Neutrophil (primary cell): Measurements from ENCODE around the gene HOXD3.

Source experiments
- H3K27ac ChIP-seq: fragments of 200-600 bp; sonication (generic); 2 replicates; pipeline ENCODE4 v1.5.1; 2016; ENCODE audit warnings: mild to moderate bottlenecking, moderate library complexity
- H3K27me3 ChIP-seq: fragments of 200-600 bp; sonication (generic); 2 replicates; pipeline ENCODE4 v1.6.0; 2016; ENCODE audit warnings: mild to moderate bottlenecking
- H3K36me3 ChIP-seq: fragments of 200-600 bp; sonication (generic); 2 replicates; pipeline ENCODE4 v1.5.1; 2017
- H3K4me1 ChIP-seq, 2 experiments: fragments of 200-600 bp in 1 of 2; sonication (generic) in 1 of 2; 1 replicate in 1 of 2; 2 replicates in 1 of 2; pipeline versions ENCODE4 v1.5.1 to v1.6.1; 2013 to 2016; ENCODE audit warnings: low read depth in 1 of 2, low read length in 1 of 2, mild to moderate bottlenecking in 1 of 2, moderate library complexity in 1 of 2; ENCODE audit not compliant: control insufficient read depth in 1 of 2, insufficient read depth in 1 of 2
- H3K4me3 ChIP-seq, 2 experiments: fragments of 200-600 bp in 1 of 2; sonication (generic) in 1 of 2; 1 replicate in 1 of 2; 2 replicates in 1 of 2; pipeline ENCODE4 v1.5.1; 2013 to 2016; ENCODE audit warnings: low read depth in 1 of 2, low read length in 1 of 2, mild to moderate bottlenecking in 1 of 2, moderate library complexity in 1 of 2
- H3K9me3 ChIP-seq: fragments of 200-600 bp; sonication (generic); 2 replicates; pipeline ENCODE4 v1.5.1; 2016
- TF ChIP-seq, protein P1 (sequence below): fragments of 200-600 bp; sonication (generic); IDR thresholded peaks from 2 replicates; pipeline ENCODE4 v1.5.1; 2016; ENCODE audit warnings: antibody characterized with exemption

Gene HOXD3

DNA sequence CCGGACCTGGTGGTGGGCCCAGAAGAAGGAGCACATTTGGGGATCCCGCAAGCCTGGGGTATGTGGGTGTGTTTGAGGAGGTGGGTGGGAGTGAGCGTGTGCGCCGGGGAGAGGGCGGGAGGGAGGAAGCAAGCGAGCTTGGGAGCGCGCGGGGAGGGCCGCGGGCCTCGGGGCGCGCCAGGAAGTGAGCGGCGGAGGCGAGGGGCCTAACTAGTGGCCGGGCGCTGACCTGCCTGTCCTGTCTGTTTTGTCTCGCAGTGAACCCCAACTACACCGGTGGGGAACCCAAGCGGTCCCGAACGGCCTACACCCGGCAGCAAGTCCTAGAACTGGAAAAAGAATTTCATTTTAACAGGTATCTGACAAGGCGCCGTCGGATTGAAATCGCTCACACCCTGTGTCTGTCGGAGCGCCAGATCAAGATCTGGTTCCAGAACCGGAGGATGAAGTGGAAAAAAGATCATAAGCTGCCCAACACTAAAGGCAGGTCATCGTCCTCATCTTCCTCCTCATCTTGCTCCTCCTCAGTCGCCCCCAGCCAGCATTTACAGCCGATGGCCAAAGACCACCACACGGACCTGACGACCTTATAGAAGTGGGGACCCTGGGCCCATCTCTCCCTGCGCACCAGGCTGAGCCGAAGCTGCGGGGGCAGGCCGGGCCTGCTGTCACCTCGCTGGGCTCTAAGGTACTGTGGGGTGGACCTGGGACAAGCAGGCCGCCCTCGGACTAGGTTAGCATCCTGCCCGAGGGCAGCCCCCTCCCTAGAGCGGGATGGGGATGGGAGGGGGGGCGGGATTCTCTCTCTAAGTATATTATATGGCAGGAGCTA lies 4.5 kb upstream of the HOXD3 start:
- Histone ChIP-seq H3K27me3 (peaks cover 100% of the 10 kb centered on the region), H3K27ac (no peak overlapping the region), H3K4me3 (no peak overlapping the region), H3K4me1 (no peaks in the 10 kb centered on the region), H3K9me3 (no peaks in the 10 kb centered on the region), H3K36me3 (no peaks in the 10 kb centered on the region)
- TF ChIP-seq, protein P1, sequence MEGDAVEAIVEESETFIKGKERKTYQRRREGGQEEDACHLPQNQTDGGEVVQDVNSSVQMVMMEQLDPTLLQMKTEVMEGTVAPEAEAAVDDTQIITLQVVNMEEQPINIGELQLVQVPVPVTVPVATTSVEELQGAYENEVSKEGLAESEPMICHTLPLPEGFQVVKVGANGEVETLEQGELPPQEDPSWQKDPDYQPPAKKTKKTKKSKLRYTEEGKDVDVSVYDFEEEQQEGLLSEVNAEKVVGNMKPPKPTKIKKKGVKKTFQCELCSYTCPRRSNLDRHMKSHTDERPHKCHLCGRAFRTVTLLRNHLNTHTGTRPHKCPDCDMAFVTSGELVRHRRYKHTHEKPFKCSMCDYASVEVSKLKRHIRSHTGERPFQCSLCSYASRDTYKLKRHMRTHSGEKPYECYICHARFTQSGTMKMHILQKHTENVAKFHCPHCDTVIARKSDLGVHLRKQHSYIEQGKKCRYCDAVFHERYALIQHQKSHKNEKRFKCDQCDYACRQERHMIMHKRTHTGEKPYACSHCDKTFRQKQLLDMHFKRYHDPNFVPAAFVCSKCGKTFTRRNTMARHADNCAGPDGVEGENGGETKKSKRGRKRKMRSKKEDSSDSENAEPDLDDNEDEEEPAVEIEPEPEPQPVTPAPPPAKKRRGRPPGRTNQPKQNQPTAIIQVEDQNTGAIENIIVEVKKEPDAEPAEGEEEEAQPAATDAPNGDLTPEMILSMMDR, result no peak

DNA sequence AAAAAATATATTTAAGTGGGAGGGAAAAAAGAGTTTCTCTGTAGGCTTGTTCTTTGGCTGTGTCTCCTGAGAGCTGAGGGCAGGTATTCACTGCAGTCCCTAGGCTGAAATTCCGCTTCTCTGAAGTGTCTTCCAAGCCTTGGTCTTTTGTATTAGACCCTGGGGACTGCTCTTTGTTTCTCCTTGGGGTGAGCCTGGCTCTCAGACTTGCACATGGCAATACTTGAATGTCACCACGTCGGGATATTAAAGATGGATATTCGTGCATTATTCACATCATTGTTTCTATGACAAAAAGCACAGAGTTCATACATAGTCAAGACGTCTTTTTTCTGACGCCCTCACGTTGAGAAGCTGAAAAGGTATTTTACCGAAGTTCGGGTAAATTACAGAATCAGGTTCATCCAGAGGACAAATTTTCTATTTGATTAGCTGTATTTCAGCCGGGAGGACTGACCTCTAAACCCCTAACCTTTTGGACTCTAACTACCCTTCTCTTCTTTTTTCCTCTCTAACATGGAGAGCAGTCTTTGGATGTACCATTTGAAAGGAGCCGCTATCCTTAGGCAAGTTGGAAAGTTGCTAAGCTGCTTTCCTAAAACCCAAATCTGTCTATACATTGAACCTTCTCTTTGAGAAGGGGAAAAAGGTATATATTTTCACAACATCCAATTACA lies 2.4 kb upstream of the HOXD3 start:
- Histone ChIP-seq H3K36me3 (no peaks in the 10 kb centered on the region), H3K27ac (no peak overlapping the region), H3K27me3 (peaks cover 100% of the 10 kb centered on the region), H3K9me3 (no peaks in the 10 kb centered on the region), H3K4me1 (no peaks in the 10 kb centered on the region), H3K4me3 (no peak overlapping the region)
- TF ChIP-seq, protein P1, result no peak

DNA sequence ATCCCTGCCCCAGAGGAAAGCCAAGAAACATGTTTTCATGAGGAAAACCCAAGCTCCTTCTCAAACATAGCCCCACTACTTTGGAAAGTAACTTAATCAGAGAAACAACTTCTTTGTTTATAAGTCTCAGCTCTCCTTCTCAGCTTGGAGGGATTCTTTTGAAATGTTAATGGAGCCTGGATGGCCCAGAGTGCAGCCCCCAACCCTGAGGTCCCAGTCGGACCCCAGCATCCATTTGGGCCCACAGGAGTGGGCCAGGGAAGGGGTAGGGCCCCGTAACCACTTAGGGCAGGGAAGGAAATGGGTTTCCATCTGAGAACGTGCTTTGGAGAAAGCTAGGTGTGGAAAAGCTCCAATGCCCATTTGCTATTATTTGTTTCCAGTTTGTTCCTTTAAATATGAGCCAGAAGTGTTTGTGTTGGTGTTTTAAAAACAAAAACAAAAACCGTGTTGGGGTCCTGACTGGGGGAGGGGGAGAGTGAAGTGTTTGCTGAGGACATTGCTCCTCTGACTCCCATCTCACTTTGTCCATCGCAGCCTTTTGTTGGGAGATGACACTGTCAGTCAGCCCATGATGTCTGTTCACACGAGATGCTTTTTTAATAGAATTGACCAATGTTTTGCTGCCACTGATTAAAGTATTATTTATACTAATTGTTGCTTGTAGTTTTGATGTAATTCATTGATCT lies 1.6 kb upstream of the HOXD3 start:
- H3K27me3 ChIP-seq, result peaks cover 100% of the 10 kb centered on the region
- no peak overlapping the region for H3K27ac ChIP-seq
- H3K36me3 ChIP-seq, result no peaks in the 10 kb centered on the region
- no peak overlapping the region for H3K4me3 ChIP-seq
- TF ChIP-seq, protein P1, result no peak
- no peaks in the 10 kb centered on the region for H3K9me3 ChIP-seq
- no peaks in the 10 kb centered on the region for H3K4me1 ChIP-seq

DNA sequence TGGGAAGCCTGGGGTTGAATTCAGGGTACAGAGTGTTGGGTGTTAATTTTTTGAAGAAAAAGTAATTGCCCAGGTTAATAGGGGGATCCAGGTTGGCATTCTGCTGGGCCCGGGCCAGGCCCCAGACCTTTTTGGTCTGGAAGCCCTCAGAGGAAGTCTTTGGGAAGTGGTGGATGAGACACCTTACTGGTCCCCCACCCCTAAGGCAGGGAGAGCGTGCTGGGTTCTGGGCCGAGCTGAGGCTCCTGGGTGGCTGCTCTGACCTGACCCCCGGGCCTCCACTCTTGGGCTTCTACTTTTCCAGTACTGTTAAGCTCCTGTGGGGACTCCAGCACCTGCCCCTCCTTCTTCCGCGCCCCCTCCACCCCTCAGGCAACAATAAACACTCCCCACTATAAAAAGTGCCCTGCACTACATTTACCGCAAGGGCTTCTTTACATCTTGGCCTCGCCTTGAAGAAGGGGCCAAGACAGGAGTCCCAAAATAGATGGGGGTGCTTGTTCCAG lies 753 bp upstream of the HOXD3 start:
- Histone ChIP-seq H3K27me3 (peaks cover 100% of the 10 kb centered on the region), H3K36me3 (no peaks in the 10 kb centered on the region), H3K27ac (no peak overlapping the region), H3K4me3 (no peak overlapping the region), H3K9me3 (no peaks in the 10 kb centered on the region), H3K4me1 (no peaks in the 10 kb centered on the region)
- TF ChIP-seq, protein P1, result no peak

DNA sequence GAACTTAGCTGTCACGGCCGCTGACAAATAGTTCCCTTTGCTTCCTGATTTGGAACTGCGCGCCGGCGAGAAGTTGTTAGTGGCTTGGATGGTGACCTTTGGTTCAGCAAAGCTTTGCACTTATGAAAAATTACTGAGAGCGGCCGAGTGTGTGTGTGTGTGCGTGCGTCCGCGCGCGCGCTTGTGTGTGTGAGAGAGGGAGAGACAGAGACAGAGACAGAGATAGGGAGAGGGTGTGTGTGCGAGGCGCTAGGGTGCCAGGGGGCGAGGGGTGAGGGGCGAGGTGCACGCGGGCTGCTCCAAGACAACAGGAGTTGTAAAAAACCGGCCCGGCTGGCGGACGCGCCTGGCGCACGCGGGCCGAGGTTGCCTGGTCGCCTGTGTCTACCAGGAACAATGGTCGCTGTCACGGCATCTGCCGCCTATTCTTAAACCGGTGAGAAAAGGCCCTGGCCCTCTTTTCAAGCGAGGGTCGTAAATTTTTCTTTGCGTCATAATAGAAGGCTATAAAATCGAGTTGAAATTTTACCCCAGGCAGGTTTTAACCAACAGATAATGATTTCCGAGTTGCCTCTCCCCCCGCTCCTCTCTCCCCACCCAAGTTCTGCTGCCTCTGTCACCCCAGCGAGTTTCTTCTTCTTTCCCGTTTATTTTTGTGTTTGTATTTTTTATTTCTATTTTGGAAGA lies 535 bp downstream of the HOXD3 start:
- no peaks in the 10 kb centered on the region for H3K36me3 ChIP-seq
- peaks cover 100% of the 10 kb centered on the region for H3K27me3 ChIP-seq
- no peaks in the 10 kb centered on the region for H3K9me3 ChIP-seq
- H3K4me1 ChIP-seq, result no peaks in the 10 kb centered on the region
- no peak overlapping the region for H3K27ac ChIP-seq
- H3K4me3 ChIP-seq, result no peak overlapping the region
- TF ChIP-seq, protein P1, result no peak
